A549 (cell line): ENCODE data around the gene MFSD2B. TPM values are rescaled to one million over a fixed set of nuclear protein-coding genes. Genes with fewer than 3 reads are reported as not detected.
A peak's percentile ranks its signal among the peaks of the same experiment; 100 is the strongest.

Experiments
- ATAC-seq, 2 experiments: fragments of 200-7000 bp in 1 of 2; fragments of >200 bp in 1 of 2; cut with Nextera tagmentation in 1 of 2; cut with Tn5 transposase in 1 of 2; 3 replicates each; pipeline versions ENCODE4 v1.8.0 to v1.9.1; 2018 to 2020; ENCODE audit warnings: mild to moderate bottlenecking in 1 of 2, moderate library complexity in 1 of 2
- CTCF ChIA-PET: fragments of 300-600 bp; sonication (Branson Sonifier 250); formaldehyde crosslinking; extraction: SDS; loops from one replicate; lab custom pipeline; 2021; ENCODE audit warnings: antibody characterized with exemption, inconsistent platforms; lab: Yijun Ruan, JAX
- POLR2A ChIA-PET: fragments of 350-600 bp; formaldehyde crosslinking; extraction: SDS; loops from one replicate; lab custom pipeline; 2021; ENCODE audit warnings: antibody characterized with exemption, inconsistent platforms; lab: Yijun Ruan, JAX
- DNase-seq, 2 experiments: peaks; one replicate each; pipeline versions ENCODE4 v3.0.0 to v3.0.0-alpha.2; 2011 to 2016; ENCODE audit warnings: low read depth in 1 of 2, low spot score in 1 of 2
- FAIRE-seq: peaks from 2 replicates; lab custom pipeline; 2011; peaks lifted over from hg19 to GRCh38; lab: Jason Lieb, UNC
- H3K27ac ChIP-seq, 2 experiments: fragments of >200 bp; sonication (Bioruptor Twin); formaldehyde crosslinking; 3 replicates each; pipeline ENCODE4 v1.5.1; 2016 to 2017
- H3K4me1 ChIP-seq: fragments of >200 bp; sonication (Bioruptor Twin); formaldehyde crosslinking; 3 replicates; pipeline ENCODE4 v1.6.1; 2016
- H3K4me2 ChIP-seq: fragments of >200 bp; sonication (Bioruptor Twin); formaldehyde crosslinking; 3 replicates; pipeline ENCODE4 v1.6.1; 2016
- H3K4me3 ChIP-seq: fragments of >200 bp; sonication (Bioruptor Twin); formaldehyde crosslinking; 3 replicates; pipeline ENCODE4 v1.5.1; 2016
- H3K9me3 ChIP-seq: fragments of >200 bp; sonication (Bioruptor Twin); formaldehyde crosslinking; 3 replicates; pipeline ENCODE4 v1.6.1; 2016
- BHLHE40 ChIP-seq: IDR thresholded peaks from 2 replicates; pipeline ENCODE4 v1.6.1; 2012; ENCODE audit warnings: low read depth, low read length, inconsistent platforms
- CBX8 ChIP-seq: fragments of 200-600 bp; sonication (generic); IDR thresholded peaks from 2 replicates; pipeline ENCODE4 v1.6.1; 2016
- EHF ChIP-seq: fragments of 250-450 bp; sonication (Bioruptor Pico); IDR thresholded peaks from 2 replicates; pipeline ENCODE4 v1.5.0; 2020; ENCODE audit warnings: mild to moderate bottlenecking
- ESRRA ChIP-seq: fragments of 150-350 bp; IDR thresholded peaks from 2 replicates; pipeline ENCODE4 v1.6.1; 2014; ENCODE audit warnings: mild to moderate bottlenecking, low read length, borderline replicate concordance
- FOXS1 ChIP-seq: fragments of 250-450 bp; sonication (Bioruptor Pico); IDR thresholded peaks from 2 replicates; pipeline ENCODE4 v1.5.0; 2020; ENCODE audit warnings: mild to moderate bottlenecking, moderate library complexity
- HOXB5 ChIP-seq: fragments of 250-450 bp; sonication (Bioruptor Pico); IDR thresholded peaks from 2 replicates; pipeline ENCODE4 v1.5.0; 2020; ENCODE audit warnings: mild to moderate bottlenecking, moderate library complexity
- JUN ChIP-seq, 2 experiments: fragments of >200 bp; sonication (Bioruptor Twin); formaldehyde crosslinking; IDR thresholded peaks; 2 replicates in 1 of 2; 3 replicates in 1 of 2; pipeline ENCODE4 v1.6.1; 2016 to 2017
- KDM5A ChIP-seq: fragments of 200-600 bp; sonication (generic); IDR thresholded peaks from 2 replicates; pipeline ENCODE4 v1.6.1; 2016; ENCODE audit warnings: antibody characterized with exemption, mild to moderate bottlenecking
- POLR2A ChIP-seq: IDR thresholded peaks from 2 replicates; pipeline ENCODE4 v1.6.1; 2012; ENCODE audit warnings: mild to moderate bottlenecking, low read length
- SMC3 ChIP-seq: fragments of >200 bp; sonication (Bioruptor Twin); formaldehyde crosslinking; IDR thresholded peaks from 3 replicates; pipeline ENCODE4 v1.6.1; 2018; ENCODE audit warnings: inconsistent platforms
- TP53 ChIP-seq: fragments of 250-450 bp; sonication (Bioruptor Pico); IDR thresholded peaks from 2 replicates; pipeline ENCODE4 v1.5.0; 2021; ENCODE audit warnings: mild to moderate bottlenecking, moderate library complexity
- ZFP36 ChIP-seq: fragments of 450-650 bp; IDR thresholded peaks from 2 replicates; pipeline ENCODE4 v1.6.1; 2014; ENCODE audit warnings: borderline replicate concordance; ENCODE audit not compliant: partially characterized antibody
- ZNF302 ChIP-seq: fragments of 250-450 bp; sonication (Bioruptor Pico); IDR thresholded peaks from 2 replicates; pipeline ENCODE4 v1.9.0; 2021; ENCODE audit warnings: inconsistent platforms, mild to moderate bottlenecking, moderate library complexity
- WGBS: methylation state at CpG from one replicate; pipeline ENCODE4 v1.1.6; 2017; ENCODE audit errors: missing lambda C conversion rate; 5-methylcytosine and 5-hydroxymethylcytosine counted together
- polyA plus RNA-seq, 4 experiments: library from polyadenylated mRNA; depleted of rRNA in 3 of 4; stranded (reverse); fragments of >200 nt; fragmentation: RNase III in 1 of 4; extraction: RNeasy Plus Mini Kit Qiagen cat#74134 plus additional on column Dnase treatment in 1 of 4; gene quantifications; 2 replicates in 3 of 4; 3 replicates in 1 of 4; pipeline ENCODE4 v1.2.3, GENCODE V29; 2011 to 2017
- TF ChIP-seq, protein P1 (sequence below): IDR thresholded peaks from 2 replicates; pipeline ENCODE4 v1.6.1; 2012
- TF ChIP-seq, protein P2 (sequence below): fragments of >200 bp; sonication (Bioruptor Twin); formaldehyde crosslinking; IDR thresholded peaks from 3 replicates; pipeline ENCODE4 v1.5.1; 2016

MFSD2B gene
- polyA plus RNA-seq, 2 of the 4 experiments (the other 2 are of a cell fraction), result 0.09 to 0.17 TPM

DNA sequence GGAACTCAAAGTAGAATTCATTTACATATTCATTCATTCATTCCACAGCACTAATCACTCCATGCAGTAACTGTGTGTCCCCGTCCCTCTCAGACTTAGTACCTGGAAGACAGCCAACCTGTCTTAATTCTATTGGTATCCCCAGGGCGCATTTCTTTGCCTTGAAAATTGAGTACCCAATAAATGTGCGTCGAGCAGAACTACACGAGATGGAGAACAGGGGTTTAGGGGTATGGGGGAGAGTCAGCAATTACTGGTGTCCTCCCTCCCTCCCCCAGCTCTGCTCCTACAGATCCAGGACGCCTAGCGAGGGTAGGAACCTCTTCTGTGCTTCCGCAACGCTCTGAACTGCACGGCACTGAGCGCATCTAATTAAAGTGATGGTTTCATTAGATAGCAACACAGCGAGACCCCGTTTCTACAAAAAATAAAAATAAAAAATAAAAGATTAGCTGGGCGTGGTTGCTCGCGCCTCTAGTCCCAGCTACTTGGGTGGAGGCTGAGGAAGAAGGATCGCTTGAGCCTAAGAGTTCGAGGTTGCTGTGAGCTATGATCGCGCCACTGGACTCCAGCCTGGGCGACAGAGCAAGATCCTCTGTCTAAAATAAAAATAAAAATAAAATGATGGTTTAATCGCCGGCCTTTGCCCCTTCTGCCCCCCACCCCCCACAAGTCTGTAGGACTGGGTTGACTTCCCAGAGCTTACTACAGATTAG, 39.0 kb downstream of the MFSD2B start:
- no peak for ATAC-seq
- no peak for TF ChIP-seq FOXS1 (CRISPR knock-in tag)
- peaks cover 24% of the 10 kb centered on the region for H3K4me1 ChIP-seq
- POLR2A ChIA-PET, result interaction anchor here (1.0 to 2.8 kb wide), 3 partner anchors 27 to 122 kb away, joined by 5 to 8 read pairs (median 7); partner anchors contain the start of genes ATAD2B, SF3B6 and TP53I3
- H3K9me3 ChIP-seq, result no peaks in the 10 kb centered on the region
- WGBS, result 24% methylated on average over 23 of the region's 23 CpGs
- H3K27ac ChIP-seq, result peak overlapping the region; percentile 78 to 86
- H3K4me2 ChIP-seq, result peak overlapping the region; percentile 89
- no peak for FAIRE-seq
- DNase-seq, result no peak
- H3K4me3 ChIP-seq, result peak overlapping the region; percentile 76
- CTCF ChIA-PET, result interaction anchor here (0.6 to 5.2 kb wide), 7 partner anchors 11 to 278 kb away, joined by 3 to 30 read pairs (median 4); partner anchors contain the start of gene ATAD2B

DNA sequence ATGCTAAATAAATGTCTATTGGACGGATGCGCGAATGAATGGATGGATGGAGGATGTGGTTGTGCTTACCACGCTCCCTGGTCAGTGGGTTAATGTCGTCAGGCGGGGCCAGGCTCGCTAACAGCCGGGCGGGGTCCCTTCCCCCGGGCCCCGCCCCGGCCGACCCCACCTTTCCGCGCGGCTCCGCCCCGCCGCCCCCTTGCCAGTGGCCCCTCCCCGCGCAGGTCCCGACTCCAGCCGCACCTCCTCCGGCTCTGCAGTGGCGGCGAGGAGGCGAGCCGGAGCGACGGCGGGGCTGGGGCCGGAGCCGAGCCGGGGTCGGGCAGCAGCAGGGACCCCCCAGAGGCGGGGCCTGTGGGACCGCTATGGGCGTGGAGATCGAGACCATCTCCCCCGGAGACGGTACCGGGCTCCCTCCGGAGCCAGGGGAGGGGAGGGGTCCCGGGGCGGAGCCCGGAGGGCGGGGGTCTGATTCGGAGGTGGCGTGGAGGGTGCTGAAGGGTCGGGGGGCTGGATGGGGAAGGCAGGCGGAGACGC, 39.7 kb downstream of the MFSD2B start, which contains the start of gene FKBP1B:
Gene FKBP1B (plus strand): TSS at position 257 of the 537 bp plus-strand sequence. CDS start 109 bp downstream, at position 366.
- ChIA-PET POLR2A (interaction anchor here (1.0 to 2.8 kb wide), 3 partner anchors 27 to 123 kb away, joined by 5 to 8 read pairs (median 7); partner anchors contain the start of genes ATAD2B, SF3B6 and TP53I3), CTCF (interaction anchor here (1.0 to 5.2 kb wide), 7 partner anchors 11 to 226 kb away, joined by 3 to 30 read pairs (median 4); partner anchors contain the start of gene ATAD2B)
- TF ChIP-seq HOXB5 (CRISPR knock-in tag), result no peak
- no peak for TF ChIP-seq EHF (CRISPR knock-in tag)
- TF ChIP-seq, protein P1, sequence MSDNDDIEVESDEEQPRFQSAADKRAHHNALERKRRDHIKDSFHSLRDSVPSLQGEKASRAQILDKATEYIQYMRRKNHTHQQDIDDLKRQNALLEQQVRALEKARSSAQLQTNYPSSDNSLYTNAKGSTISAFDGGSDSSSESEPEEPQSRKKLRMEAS, result 0 out of 2 replicates have a peak, but pooled peaks have one; percentile 34
- TF ChIP-seq CBX8, result no peak
- TF ChIP-seq ZNF302, result no peak
- no peak for TF ChIP-seq ESRRA
- TF ChIP-seq BHLHE40, result no peak
- 0 out of 3 replicates have a peak, but pooled peaks have one; percentile 9 for TF ChIP-seq SMC3
- peak; percentile 50 for TF ChIP-seq POLR2A
- ATAC-seq (peak; percentile 36 to 68), FAIRE-seq (no peak), DNase-seq (peak; percentile 40 to 67)
- WGBS, result 11% methylated on average over 10 of the region's 52 CpGs
- peaks cover 24% of the 10 kb centered on the region for H3K4me1 ChIP-seq
- H3K4me3 ChIP-seq, result peak within 1 kb of the TSS; percentile 76
- no peaks in the 10 kb centered on the region for H3K9me3 ChIP-seq
- H3K27ac ChIP-seq, result peak within 1 kb of the TSS; percentile 78 to 86
- H3K4me2 ChIP-seq, result peak within 1 kb of the TSS; percentile 89

DNA sequence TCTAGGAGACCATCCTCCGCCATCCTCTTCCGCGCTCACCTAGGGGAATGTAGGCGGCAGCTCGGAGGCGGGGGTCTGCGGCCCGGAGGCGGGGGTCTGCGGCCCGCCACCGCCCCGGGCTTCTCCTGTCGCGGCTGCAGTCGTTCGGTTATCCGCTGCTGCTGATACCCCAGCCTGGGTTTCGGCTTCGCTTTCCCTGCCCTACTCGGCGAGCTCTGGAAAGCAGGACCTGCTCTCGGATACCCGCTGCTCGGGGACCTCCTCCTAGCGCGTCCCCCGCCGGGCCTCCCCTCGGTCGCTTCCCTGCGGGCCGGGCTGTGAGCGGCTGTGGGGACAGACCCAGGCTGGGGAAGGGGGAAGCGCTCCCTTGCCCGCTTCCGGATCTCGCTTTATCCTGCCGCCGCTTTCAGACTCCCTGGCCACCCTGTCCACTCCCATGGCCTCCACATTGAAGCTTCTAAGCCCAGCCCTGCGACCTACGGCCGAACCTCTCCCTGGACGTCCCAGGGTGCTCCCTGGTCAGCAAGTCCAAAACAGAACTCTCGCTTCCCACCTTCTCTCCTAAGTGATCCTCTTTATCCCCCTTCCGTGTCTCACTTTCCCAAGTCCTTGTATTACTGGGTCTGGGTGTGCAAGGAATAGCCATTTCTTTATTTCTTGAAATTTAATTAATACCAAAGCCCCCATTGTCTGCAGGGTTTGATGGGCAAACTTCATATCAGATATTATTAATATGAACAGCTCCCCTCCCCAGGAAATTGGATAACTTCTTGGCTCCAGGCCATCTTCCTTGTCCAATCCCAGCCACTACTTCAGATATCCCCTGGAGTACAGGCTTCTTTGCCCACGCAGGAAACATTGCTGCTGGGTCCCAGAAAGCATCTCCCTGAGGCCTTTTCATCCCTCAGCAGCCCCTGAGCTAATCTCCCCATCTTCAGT, 40.4 kb downstream of the MFSD2B start:
- no peaks in the 10 kb centered on the region for H3K9me3 ChIP-seq
- POLR2A ChIA-PET, result interaction anchor here (2.8 kb wide), 1 partner anchor 34 kb away, joined by 8 read pairs; the partner anchor contains the start of gene TP53I3
- TF ChIP-seq JUN (IDR thresholded peaks at IDR 0.05), result no peak
- TF ChIP-seq ZFP36, result no peak
- TF ChIP-seq, protein P2, sequence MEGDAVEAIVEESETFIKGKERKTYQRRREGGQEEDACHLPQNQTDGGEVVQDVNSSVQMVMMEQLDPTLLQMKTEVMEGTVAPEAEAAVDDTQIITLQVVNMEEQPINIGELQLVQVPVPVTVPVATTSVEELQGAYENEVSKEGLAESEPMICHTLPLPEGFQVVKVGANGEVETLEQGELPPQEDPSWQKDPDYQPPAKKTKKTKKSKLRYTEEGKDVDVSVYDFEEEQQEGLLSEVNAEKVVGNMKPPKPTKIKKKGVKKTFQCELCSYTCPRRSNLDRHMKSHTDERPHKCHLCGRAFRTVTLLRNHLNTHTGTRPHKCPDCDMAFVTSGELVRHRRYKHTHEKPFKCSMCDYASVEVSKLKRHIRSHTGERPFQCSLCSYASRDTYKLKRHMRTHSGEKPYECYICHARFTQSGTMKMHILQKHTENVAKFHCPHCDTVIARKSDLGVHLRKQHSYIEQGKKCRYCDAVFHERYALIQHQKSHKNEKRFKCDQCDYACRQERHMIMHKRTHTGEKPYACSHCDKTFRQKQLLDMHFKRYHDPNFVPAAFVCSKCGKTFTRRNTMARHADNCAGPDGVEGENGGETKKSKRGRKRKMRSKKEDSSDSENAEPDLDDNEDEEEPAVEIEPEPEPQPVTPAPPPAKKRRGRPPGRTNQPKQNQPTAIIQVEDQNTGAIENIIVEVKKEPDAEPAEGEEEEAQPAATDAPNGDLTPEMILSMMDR, result no peak
- no peak for TF ChIP-seq KDM5A
- TF ChIP-seq TP53 (CRISPR knock-in tag), result no peak
- peaks cover 24% of the 10 kb centered on the region for H3K4me1 ChIP-seq
- ATAC-seq (peak in 1 of 2 experiments; percentile 2; a peak in 2 of 6 replicates), DNase-seq (no peak), FAIRE-seq (no peak)
- CTCF ChIA-PET, result interaction anchor here (1.0 to 5.2 kb wide), 6 partner anchors 10 to 124 kb away, joined by 3 to 30 read pairs (median 10); partner anchors contain the start of gene TP53I3
- WGBS, result 59% methylated on average over 44 of the region's 47 CpGs
- H3K4me2 ChIP-seq, result peak overlapping the region; percentile 89
- peak overlapping the region; percentile 76 for H3K4me3 ChIP-seq
- H3K27ac ChIP-seq, result peak overlapping the region; percentile 78 to 86; a peak in 5 of 6 replicates
